Stimulated activated CD8-positive, alpha-beta memory T cell treated with anti-CD3 and anti-CD28 coated beads, Interleukin-15, amount 100 ng/mL, for 1 hour (primary cell): ENCODE data around the gene MYO10.

Experiments used
- DNase-seq: peaks from one replicate; pipeline ENCODE4 v3.0.0-alpha.2; 2020; ENCODE audit warnings: low read depth

Gene MYO10

GRCh38 chr5:16916262-16916878, 19.7 kb downstream of the MYO10 start:
- no peak for DNase-seq

- no peak for DNase-seq
These were observed 21.5 kb downstream of the MYO10 start for GRCh38 chr5:16914584-16914983.

DNA sequence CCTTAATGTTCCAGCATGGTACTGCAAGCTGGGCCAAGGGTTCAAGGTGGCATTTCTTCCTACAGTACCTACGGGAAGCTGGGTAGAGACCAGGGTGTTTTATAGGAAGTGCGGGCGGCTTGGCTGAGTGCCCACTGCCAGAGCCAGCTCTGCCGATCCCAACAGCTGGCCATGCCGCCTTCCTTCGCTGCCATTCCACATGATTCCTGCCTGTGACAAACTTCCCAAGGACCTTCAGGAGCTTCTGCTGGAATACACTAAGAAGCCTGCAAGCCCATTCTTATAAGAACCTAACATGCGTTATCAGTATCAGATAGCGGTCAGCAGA, 22.0 kb downstream of the MYO10 start:
- DNase-seq = no peak

- DNase-seq = no peak
These were observed 22.6 kb downstream of the MYO10 start for GRCh38 chr5:16913187-16914107.

GRCh38 chr5:16912080-16912479, 24.0 kb downstream of the MYO10 start:
- no peak for DNase-seq

GRCh38 chr5:16909464-16909863, 26.6 kb downstream of the MYO10 start:
- no peak for DNase-seq

GRCh38 chr5:16907270-16907669, 28.8 kb downstream of the MYO10 start:
- DNase-seq = no peak

- no peak for DNase-seq
These were observed 29.8 kb downstream of the MYO10 start for GRCh38 chr5:16906255-16906654.

DNA sequence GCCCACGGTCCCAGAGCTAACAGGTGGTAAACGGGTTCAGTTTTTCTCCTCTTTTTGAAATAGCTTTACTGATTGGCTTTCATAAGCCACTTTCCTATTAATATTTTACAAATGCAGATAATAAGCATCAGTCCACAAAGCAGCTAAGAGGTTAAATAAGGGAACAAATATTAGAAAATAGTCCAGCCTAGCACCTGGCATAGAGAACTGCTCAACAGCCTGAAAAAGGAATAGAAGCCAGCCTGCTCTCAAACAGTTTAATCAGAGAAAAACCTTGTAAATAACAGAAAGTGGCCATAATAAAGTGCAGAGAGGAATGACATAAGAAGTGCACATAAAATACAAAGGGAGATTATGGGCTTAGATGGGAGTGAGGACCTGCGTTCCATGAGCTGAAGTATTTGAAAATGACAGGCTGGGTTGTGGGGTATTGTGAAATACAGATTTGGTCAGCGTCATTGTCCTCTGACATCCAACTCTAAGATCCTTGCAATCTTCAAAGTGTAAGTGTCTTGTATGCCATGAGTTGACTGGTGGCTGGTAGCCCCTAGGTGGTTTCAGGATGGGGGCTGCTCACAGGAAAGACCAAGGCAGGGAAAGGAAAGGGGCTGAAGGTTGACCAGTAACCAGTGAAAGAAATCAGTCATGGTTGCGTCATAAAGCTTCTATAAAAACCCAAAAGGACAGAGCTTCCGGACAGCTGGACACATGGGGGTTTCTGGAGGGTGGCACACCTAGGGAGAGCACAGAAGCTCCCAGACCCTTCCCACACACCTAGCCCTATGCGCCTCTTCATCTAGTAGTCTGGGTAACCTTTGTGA, 32.4 kb downstream of the MYO10 start:
- DNase-seq = no peak

DNA sequence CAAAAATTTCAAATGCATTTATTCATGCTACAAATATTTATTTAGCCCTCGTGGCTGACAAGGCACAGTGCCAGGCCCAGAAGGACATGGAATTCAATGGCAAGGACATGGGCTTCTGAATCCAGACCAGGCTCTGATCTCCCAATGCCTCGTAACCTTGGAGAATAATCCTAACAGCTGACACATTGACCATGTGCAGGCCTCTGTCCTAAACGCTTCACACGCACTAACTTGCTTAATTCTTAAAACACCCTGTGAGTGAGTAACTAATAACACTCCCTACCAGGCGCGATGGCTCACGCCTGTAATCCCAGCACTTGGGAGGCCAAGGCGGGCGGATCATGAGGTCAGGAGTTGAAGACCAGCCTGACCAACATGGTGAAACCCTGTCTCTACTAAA, 33.2 kb downstream of the MYO10 start:
- DNase-seq = no peak

DNA sequence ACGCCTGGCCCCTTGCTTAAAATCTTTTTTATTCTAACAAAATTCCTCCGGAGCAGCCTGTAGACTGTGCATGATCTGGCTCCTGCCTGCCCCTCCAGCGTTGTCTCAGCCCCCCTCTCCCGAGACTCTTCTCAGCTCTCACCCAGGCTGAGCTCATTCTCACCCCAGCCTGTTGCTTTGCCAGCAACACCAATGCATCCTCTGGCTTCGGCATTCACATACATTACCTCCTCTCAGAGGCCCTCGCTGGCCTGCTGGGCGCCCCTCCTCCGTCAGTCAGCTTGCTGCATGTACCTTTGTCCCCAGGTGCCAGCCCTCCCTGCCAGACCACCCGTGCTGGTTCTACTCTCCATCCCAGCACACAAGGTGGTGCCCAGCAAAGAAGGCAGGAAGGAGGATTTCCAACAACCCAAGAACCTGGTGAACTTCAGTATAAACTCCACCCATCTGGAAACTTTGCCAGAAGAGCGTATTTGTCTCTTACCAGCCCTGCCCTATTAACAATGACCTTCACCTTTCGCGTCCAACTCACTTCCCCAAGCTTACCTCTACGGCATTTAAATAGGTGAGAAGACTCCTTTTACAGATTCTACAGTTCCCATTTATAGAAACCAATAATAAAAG, 35.0 kb downstream of the MYO10 start:
- DNase-seq = no peak

DNA sequence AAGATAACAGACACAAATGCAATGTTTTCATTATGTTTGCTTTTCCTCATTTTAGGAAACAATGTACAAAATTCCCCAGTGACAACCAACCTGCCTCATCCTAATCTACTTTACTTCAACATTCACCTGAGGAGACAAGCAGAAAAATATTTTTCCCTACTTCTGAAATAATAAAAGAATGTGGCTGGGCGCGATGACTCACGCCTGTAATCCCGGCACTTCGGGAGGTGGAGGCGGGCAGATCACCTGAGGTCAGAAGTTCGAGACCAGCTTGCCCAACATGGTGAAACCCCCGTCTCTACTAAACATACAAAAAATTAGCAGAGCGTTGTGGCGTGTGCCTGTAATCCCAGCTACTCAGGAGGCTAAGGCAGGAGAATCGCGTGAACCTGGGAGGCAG, 36.9 kb downstream of the MYO10 start:
- no peak for DNase-seq

- no peak for DNase-seq
These were observed 38.3 kb downstream of the MYO10 start for GRCh38 chr5:16897800-16898199.

GRCh38 chr5:16897284-16897704, 38.8 kb downstream of the MYO10 start:
- no peak for DNase-seq

- no peak for DNase-seq
These were observed 39.3 kb downstream of the MYO10 start for GRCh38 chr5:16896767-16897166.

- DNase-seq = no peak
These were observed 41.6 kb downstream of the MYO10 start for GRCh38 chr5:16894236-16895057.

- DNase-seq = no peak
These were observed 45.1 kb downstream of the MYO10 start for GRCh38 chr5:16891033-16891432.

DNA sequence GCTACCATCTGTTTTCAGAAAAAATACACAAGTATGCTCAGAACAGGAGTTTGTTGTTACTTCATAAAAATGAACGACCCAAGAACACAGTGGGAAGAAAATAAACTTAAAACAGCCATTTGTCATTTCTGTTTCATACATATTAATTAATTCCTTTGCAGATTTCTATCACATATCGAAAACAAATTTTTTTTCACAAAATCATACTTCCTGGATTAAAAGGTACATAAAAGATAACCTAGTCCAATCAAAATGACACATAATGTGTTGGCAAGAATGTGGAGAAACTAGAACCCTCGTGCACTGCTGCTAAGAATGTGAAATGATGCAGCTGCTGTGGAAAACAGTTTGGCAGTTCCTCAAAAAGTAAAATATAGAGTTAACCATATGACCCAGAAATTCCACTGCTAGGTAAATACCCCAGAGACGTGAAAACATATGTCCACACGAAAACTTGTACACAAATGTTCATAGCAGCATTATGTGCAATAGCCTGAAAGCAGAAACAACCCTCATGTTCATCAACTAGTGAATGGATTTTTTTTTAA, 46.0 kb downstream of the MYO10 start:
- DNase-seq = no peak

- no peak for DNase-seq
These were observed 46.7 kb downstream of the MYO10 start for GRCh38 chr5:16889203-16889971.

DNA sequence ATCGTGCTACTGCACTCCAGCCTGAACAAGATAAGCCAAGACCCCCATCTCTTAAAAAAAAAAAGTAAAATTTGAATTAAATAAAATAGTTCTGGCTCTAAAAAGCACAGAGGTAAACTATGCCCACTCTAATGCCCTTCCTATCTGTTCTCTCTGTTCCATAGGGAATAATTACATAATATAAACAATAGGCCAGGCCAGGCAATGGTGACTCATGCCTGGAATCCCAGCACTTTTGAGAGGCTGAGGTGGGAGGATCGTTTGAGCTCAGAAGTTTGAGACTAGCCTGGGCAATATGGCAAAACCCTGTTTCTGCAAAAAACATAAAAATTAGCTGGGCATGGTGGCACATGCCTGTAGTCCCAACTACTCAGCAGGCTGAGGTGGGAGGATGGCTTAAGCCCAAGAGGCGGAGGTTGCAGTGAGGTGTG, 47.4 kb downstream of the MYO10 start:
- no peak for DNase-seq
